Omental fat pad (tissue), 4 donors: ENCODE results near the gene ARAP1. TPM values are rescaled to one million over a fixed set of nuclear protein-coding genes. Genes with fewer than 3 reads are reported as not detected.
A peak's percentile ranks its signal among the peaks of the same experiment; 100 is the strongest.

Experiments
- ATAC-seq: fragments of 150-250 bp; one replicate; pipeline ENCODE4 v1.9.1; 2016; ENCODE audit warnings: mild to moderate bottlenecking, moderate library complexity; ENCODE audit not compliant: low FRiP score
- DNase-seq: peaks from one replicate; pipeline ENCODE4 v3.0.0-alpha.2; 2019; ENCODE audit warnings: low spot score
- CTCF ChIP-seq, 3 donors: fragments of 450-650 bp; IDR thresholded peaks; one replicate each; pipeline ENCODE4 v1.5.1; 2016 to 2017; ENCODE audit warnings: antibody characterized with exemption in 3 of 3, mild to moderate bottlenecking in 3 of 3, moderate library complexity in 2 of 3
- total RNA-seq, 4 donors: library from RNA; depleted of rRNA; stranded (reverse); fragments of >200 nt; gene quantifications; one replicate each; pipeline ENCODE4 v1.1.0, GENCODE V29; 2016

ARAP1 gene
- total RNA-seq, 4 donors from 2014 or later = 112 to 204 (median 123) TPM

DNA sequence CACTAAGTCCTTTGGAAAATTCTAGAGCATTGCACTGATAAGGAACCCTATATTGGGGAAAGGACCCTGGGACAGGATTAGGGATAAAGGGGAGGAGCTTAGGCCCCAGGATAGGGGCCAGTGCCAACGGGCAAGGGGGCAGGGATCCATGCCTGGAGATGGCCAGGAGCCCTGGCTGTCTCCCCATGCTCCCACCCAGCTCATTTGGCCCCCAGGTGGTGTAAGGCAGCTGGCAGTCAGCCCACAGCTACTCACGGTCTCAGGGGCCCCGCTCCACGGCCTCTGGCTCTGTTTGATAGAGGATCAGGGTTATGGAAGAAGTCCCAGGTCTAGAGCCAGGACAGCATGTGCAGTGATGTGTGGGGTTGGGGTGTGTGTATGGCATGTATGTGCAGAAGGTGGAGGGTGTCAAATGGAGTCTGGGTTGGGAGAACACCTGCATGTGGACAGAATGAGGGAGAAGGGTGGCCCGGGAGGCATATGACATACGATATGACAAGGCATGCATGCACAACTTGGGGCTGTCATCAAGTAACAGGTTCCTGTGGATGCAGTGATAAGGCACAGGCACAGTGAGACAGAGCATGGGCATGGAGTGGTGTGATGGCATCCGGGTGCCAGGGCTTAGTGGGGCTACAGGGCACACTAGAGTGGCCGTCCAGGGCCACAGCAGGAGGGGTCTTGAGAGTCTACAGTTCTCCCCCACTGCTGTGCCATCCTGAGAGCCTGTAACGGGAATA is 59.5 kb downstream of the ARAP1 start:
- ATAC-seq (no peak), DNase-seq (no peak)
- TF ChIP-seq CTCF (IDR thresholded peaks at IDR 0.05) = no peak

DNA sequence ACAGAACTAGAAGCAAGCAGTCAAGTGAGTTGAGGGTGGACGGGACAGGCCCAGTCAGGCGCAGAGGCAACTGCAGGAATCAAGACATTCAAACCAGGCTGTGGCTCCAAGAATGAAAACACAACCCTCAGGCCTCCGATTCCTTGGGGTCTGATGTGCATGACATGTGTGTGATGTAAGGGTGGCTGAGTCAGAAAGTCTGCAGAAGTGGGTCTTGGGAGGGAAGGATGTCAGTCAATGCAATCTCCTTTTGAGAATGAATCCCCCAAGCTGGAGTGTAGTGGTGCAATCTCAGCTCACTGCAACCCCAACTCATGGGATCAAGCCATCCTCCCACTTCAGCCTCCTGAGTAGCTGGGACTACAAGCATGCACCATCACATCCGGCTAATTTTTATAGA is 62.0 kb downstream of the ARAP1 start:
- DNase-seq = no peak
- TF ChIP-seq CTCF (IDR thresholded peaks at IDR 0.05) = no peak
- no peak for ATAC-seq

GRCh38 chr11:72688929-72689328 is 63.3 kb downstream of the ARAP1 start:
- no peak for DNase-seq
- no peak for TF ChIP-seq CTCF (IDR thresholded peaks at IDR 0.05)
- ATAC-seq = no peak

GRCh38 chr11:72688486-72688885 is 63.7 kb downstream of the ARAP1 start:
- no peak for DNase-seq
- ATAC-seq = no peak
- TF ChIP-seq CTCF (IDR thresholded peaks at IDR 0.05) = no peak

GRCh38 chr11:72687326-72687725 is 64.9 kb downstream of the ARAP1 start:
- no peak for TF ChIP-seq CTCF (IDR thresholded peaks at IDR 0.05)

DNA sequence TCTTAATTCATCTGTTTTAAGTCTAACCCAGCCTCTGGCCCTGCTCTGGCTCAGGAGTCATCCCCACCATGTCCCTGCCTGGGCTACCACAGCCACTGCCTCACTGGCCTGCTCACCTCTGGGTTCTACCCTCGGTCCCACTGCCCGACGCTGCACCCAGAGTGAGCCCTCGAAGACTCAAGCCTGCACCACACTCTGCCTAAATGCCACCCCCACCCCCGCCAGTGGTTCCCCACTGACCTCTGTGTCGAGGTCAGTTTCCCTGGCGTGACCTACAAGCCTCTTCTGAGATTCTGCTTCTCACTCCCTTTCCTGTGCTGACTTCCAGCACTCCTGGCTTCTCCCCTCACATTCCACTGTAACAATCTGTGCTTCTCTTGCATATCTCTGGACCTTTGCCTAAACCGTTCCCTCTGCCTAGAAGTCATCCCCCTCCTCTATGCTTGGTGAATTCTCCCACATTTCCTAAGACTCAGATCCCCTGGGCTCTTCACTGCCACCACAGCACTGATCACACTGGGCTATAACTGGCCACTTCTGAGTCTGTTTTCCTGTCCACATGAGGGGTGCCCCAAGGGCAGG is 65.5 kb downstream of the ARAP1 start:
- ATAC-seq (peak; percentile 56), DNase-seq (no peak)
- TF ChIP-seq CTCF (IDR thresholded peaks at IDR 0.05) = no peak

More at GRCh38 chr11:72687326-72687725, 64.9 kb downstream of the ARAP1 start:
- DNase-seq = no peak
- no peak for ATAC-seq
